Heart right ventricle (tissue), 16 donors: ENCODE measurements around the gene TMEM170B. TPM values are rescaled to one million over a fixed set of nuclear protein-coding genes. Genes with fewer than 3 reads are reported as not detected.

ENCODE experiments used
- ATAC-seq, 8 donors: fragments of 200-7000 bp; cut with Tn5 transposase; one replicate each; pipeline ENCODE4 v1.9.1; 2020; ENCODE audit warnings: mild to moderate bottlenecking in 8 of 8, moderate library complexity in 8 of 8, moderate number of reproducible peaks in 1 of 8
- DNase-seq, 2 donors: peaks; one replicate each; pipeline ENCODE4 v3.0.0-alpha.2; 2020
- H3K27ac ChIP-seq, 10 donors: fragments of 200-600 bp; sonication (generic) in 2 of 10; one replicate each; pipeline versions ENCODE4 v1.5.0 to v1.8.0; 2020 to 2022; ENCODE audit warnings: mild to moderate bottlenecking in 3 of 10
- H3K27me3 ChIP-seq, 7 donors: fragments of 200-600 bp; one replicate each; pipeline ENCODE4 v1.8.0; 2021 to 2022; ENCODE audit warnings: mild to moderate bottlenecking in 2 of 7
- H3K36me3 ChIP-seq, 9 donors: fragments of 200-600 bp; sonication (generic) in 1 of 9; one replicate each; pipeline versions ENCODE4 v1.5.0 to v1.8.0; 2020 to 2022; ENCODE audit warnings: mild to moderate bottlenecking in 2 of 9
- H3K4me1 ChIP-seq, 9 donors: fragments of 200-600 bp; sonication (generic) in 1 of 9; one replicate each; pipeline versions ENCODE4 v1.5.0 to v1.8.0; 2020 to 2022; ENCODE audit warnings: mild to moderate bottlenecking in 4 of 9
- H3K4me3 ChIP-seq, 10 donors: fragments of 200-600 bp; sonication (generic) in 2 of 10; one replicate each; pipeline versions ENCODE4 v1.5.0 to v1.8.0; 2020 to 2022; ENCODE audit warnings: mild to moderate bottlenecking in 7 of 10, moderate library complexity in 2 of 10
- H3K9me3 ChIP-seq, 11 donors: fragments of 200-600 bp in 10 of 11; sonication (generic) in 2 of 11; one replicate each; pipeline versions ENCODE4 v1.5.0 to v1.8.0; 2013 to 2022; ENCODE audit warnings: mild to moderate bottlenecking in 2 of 11, control low read depth in 1 of 11, moderate library complexity in 1 of 11
- WGBS, 2 donors: extraction: QIAGEN DNeasy Blood & Tissue Kit; methylation state at CpG; one replicate each; pipeline ENCODE4 v1.1.7; 2013; ENCODE audit warnings: inconsistent platforms in 1 of 2; 5-methylcytosine and 5-hydroxymethylcytosine counted together
- intact Hi-C, 10 donors: fragments of 100-400 bp; cut with DNase I; formaldehyde crosslinking; loops; one replicate each; pipeline versions ENCODE4 v1.11.1 to v1.14.2; 2022
- polyA plus RNA-seq, 2 donors: library from polyadenylated mRNA; stranded (reverse); fragments of 200-250 nt; gene quantifications; one replicate each; pipeline ENCODE4 v1.2.3, GENCODE V29; 2013
- total RNA-seq, 10 donors: library from RNA; stranded (reverse); fragmentation: NEBNext Ultra II Directional in 3 of 10; extraction: Animal tissue kit (Norgen Biotek cat#: 25700) in 3 of 10; gene quantifications; one replicate each; pipeline versions ENCODE4 v1.2.1 to v1.2.4, GENCODE V29; 2021 to 2023
- TF ChIP-seq, protein P1 (sequence below), 9 donors: fragments of 200-600 bp; sonication (generic) in 2 of 9; IDR thresholded peaks; one replicate each; pipeline versions ENCODE4 v1.5.0 to v1.8.0; 2021 to 2022; ENCODE audit warnings: antibody characterized with exemption in 9 of 9, mild to moderate bottlenecking in 5 of 9, moderate library complexity in 1 of 9
- donor health status: Arrhythmogenic right ventricular cardiomyopathy.
- donor health status: ischemic (EF 13 %, LVEDD 7.1; RV severe dilation, severe dysfunction).
- donor health status: healthy with polysubstance abuse.
- donor health status: DM: no; HTN: yes; CAD: no.
- donor health status: DM: no; HTN: no; CAD: no.
- donor health status: ischemic (EF 25% LVEDD 6.9; RV normal size, moderate dysfunction).
- donor health status: ischemic (EF 25% LVEDD 5.7; RV mildly dilated, moderate dysfunction).
- donor health status: healthy.
- donor health status: DM: yes; HTN: yes; CAD: no.
- donor health status: Ischemic cardiomyopathy.
- donor health status: ischemic (EF 35%, LVEDD 5.7; RV mildly dilated, moderate dysfunction).
- donor health status: nonischemic (EF 11% LVEDD 7.7; RV severe dilation, severe dysfunction).
- donor health status: DM: yes; HTN: yes; CAD: no.
- donor health status: PGD.
- donor health status: ischemic (EF 29% LVEDD 5.4; RV normal size, mild dysfunction).
- donor health status: nonischemic (EF 23%, LVEDD 6.1; RV moderate dilation, normal function).

The TMEM170B gene
- total and polyA plus RNA-seq, 12 donors = 1.3 to 5.3 (median 4.1) TPM

DNA sequence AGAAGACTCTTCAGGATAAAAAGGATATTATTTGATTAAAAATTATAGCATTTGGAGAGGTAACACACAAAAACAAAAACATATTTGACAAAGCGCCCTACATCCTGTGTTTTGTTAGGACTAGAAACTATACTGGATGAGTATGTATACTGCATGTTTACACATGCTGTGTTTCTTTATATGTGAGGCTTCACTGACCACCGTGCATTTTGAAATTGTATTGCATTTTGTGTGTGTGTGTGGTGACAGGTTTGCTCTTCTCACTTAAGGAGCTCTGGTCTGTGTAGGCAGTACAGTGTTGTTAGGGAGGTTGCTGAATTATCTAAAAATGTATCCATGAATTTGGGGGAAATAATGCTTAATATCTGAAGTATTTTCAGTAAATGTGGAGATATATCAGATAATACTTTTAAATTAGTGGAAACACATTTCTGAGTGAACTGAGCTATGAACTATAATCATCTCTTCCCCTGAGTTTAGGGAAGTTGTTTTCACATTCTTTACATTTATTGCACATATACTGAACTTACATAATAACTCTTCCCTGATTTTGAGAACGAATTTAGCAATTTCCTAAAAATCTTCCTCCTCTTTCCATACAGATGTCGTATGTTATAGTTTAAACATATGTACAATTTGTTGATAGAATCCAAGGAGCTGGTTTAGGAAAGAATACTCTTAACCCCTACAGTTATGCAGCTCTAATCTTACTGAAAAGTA lies 43.3 kb downstream of the TMEM170B start:
- Histone ChIP-seq H3K4me3 (no peak overlapping the region), H3K9me3 (no peaks in the 10 kb centered on the region), H3K4me1 (peaks cover 0 to 15% (median 0%) of the 10 kb centered on the region in 9 donors), H3K36me3 (peaks cover 0 to 2% (median 0%) of the 10 kb centered on the region in 9 donors), H3K27ac (peak overlapping the region in 1 of 10 donors; percentile 21), H3K27me3 (no peaks in the 10 kb centered on the region)
- 76 to 79% methylated on average over 4 of the region's 4 CpGs for WGBS, 2 donors
- DNase-seq (no peak), ATAC-seq (no peak)
- intact Hi-C loops = loop anchor here in 8 of 10 donors (5.0 to 10.0 kb wide), 7 partner anchors 74 to 1026 kb away; partner anchors contain the start of gene EDN1 (in 4 of the 8)
- TF ChIP-seq, protein P1, sequence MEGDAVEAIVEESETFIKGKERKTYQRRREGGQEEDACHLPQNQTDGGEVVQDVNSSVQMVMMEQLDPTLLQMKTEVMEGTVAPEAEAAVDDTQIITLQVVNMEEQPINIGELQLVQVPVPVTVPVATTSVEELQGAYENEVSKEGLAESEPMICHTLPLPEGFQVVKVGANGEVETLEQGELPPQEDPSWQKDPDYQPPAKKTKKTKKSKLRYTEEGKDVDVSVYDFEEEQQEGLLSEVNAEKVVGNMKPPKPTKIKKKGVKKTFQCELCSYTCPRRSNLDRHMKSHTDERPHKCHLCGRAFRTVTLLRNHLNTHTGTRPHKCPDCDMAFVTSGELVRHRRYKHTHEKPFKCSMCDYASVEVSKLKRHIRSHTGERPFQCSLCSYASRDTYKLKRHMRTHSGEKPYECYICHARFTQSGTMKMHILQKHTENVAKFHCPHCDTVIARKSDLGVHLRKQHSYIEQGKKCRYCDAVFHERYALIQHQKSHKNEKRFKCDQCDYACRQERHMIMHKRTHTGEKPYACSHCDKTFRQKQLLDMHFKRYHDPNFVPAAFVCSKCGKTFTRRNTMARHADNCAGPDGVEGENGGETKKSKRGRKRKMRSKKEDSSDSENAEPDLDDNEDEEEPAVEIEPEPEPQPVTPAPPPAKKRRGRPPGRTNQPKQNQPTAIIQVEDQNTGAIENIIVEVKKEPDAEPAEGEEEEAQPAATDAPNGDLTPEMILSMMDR (IDR thresholded peaks at IDR 0.05) = no peak

DNA sequence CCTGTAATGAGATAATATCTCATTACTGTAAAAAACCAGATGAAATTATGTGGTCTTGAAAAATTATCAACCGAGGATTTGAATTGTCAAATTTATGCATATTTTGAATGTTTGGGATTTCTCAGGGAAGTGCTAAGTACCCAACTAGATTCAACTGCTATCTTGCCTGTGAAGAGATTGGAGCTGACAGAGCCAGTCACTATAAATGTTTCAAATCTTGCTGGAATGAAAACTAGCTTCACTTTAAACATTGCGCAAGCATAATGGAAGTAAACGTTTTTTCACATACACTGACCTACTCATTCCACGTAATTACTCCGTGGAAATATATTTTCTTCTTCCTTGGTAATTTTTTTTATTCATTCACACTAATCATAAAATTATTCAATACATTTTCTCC lies 46.7 kb downstream of the TMEM170B start:
- Histone ChIP-seq H3K4me1 (peaks cover 0 to 15% (median 0%) of the 10 kb centered on the region in 9 donors), H3K4me3 (no peak overlapping the region), H3K27ac (no peak overlapping the region), H3K9me3 (no peaks in the 10 kb centered on the region), H3K27me3 (no peaks in the 10 kb centered on the region), H3K36me3 (no peaks in the 10 kb centered on the region)
- DNase-seq (no peak), ATAC-seq (no peak)
- WGBS, 2 donors = 69 to 78% methylated on average over 5 of the region's 5 CpGs
- TF ChIP-seq, protein P1 (IDR thresholded peaks at IDR 0.05) = no peak
- intact Hi-C loops = loop anchor here in 8 of 10 donors (2.0 to 10.0 kb wide), 10 partner anchors 71 to 1023 kb away; partner anchors contain the start of gene EDN1 (in 4 of the 8)

DNA sequence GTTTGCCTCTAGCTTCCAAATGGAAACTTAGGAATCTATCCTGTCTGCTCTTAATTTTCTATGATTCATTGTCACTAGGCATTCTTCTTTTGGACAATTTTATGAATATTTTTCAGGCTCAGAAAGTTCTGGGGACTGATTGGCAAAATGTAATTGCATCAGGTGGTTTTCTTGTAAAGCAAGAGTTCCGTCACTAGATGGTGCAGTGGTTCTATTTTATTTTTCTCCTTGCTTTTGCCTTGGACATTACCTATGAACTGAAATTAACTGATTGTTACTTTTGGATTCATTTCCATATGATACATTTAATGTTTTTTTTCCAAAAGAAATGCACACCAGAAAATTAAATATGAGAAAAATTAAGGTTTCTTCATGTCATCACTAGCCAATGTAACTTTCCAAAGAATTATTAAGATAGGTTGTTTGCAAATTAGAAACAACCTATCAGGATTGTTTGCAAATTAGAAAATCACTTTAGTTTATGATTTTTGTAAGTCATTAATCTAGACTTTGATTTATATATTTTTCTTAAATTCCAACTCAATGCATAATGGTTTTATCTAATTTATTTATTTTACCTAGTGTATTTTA lies 48.0 kb downstream of the TMEM170B start:
- Histone ChIP-seq H3K9me3 (no peaks in the 10 kb centered on the region), H3K27ac (no peak overlapping the region), H3K4me3 (no peak overlapping the region), H3K36me3 (no peaks in the 10 kb centered on the region), H3K4me1 (peaks cover 0 to 13% (median 0%) of the 10 kb centered on the region in 9 donors), H3K27me3 (no peaks in the 10 kb centered on the region)
- intact Hi-C loops = loop anchor here (2.0 to 10.0 kb wide), 13 partner anchors 67 to 1307 kb away; partner anchors contain the start of gene EDN1 (in 3 of the 10)
- ATAC-seq (peak in 1 of 8 donors; percentile 34), DNase-seq (no peak)
- TF ChIP-seq, protein P1 (IDR thresholded peaks at IDR 0.05) = peak; percentile 20 to 83 (median 67)
- 12 to 31% methylated on average over 1 of the region's 1 CpG for WGBS, 2 donors

DNA sequence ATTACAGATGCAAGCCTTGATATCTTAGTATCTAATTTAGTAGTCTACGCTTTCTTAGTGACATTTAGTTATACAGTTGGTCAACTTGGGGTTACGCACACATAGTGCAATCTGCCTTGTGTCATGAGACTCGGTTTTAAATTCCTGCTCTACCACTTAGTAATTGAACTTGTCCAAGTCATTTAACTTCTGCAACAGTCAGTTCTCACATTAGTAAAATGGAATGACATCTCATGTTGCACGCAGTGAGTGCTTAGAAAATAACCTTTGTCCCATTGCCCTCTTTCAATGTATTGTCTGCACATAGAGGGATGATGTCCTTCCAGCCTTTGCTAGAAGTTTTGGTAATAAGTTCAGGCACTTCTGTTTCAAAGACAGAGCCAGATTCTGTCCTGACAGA lies 48.6 kb downstream of the TMEM170B start:
- Histone ChIP-seq H3K9me3 (no peaks in the 10 kb centered on the region), H3K4me3 (no peak overlapping the region), H3K36me3 (no peaks in the 10 kb centered on the region), H3K27me3 (no peaks in the 10 kb centered on the region), H3K4me1 (peaks cover 0 to 13% (median 0%) of the 10 kb centered on the region in 9 donors), H3K27ac (no peak overlapping the region)
- WGBS, 2 donors = 90 to 91% methylated on average over 4 of the region's 4 CpGs
- DNase-seq (no peak), ATAC-seq (no peak)
- intact Hi-C loops = loop anchor here (5.0 to 10.0 kb wide), 10 partner anchors 66 to 1306 kb away; partner anchors contain the start of gene EDN1 (in 3 of the 10)
- TF ChIP-seq, protein P1 (IDR thresholded peaks at IDR 0.05) = no peak
